ENCODE data around the gene EHD1. TPM values are rescaled to one million over a fixed set of nuclear protein-coding genes. Genes with fewer than 3 reads are reported as not detected.

The EHD1 gene
- total and polyA plus RNA-seq, 2 of the 8 experiments (the other 6 are each of a cell fraction or from before 2014, with no cell fraction given): 31.5 to 42.9 TPM

GRCh38 chr11:64802370-64803157, 75.9 kb downstream of the EHD1 start:
- Histone ChIP-seq H3K23ac (ENCODE audit: insufficient read length) (no peak overlapping the region), H3K18ac (ENCODE audit: extremely low read depth, low read length) (no peak overlapping the region), H2BK20ac (ENCODE audit: low read length) (no peak overlapping the region), H2AFZ (ENCODE audit: low read length) (no peak overlapping the region), H3K27me3 (replicated peaks in 1 of 4; ENCODE audit: control insufficient read depth in 3 of 4, extremely low read depth in 1 of 4, insufficient read depth in 3 of 4, low read length in 3 of 4) (no peaks in the 10 kb centered on the region), H4K91ac (replicated peaks; ENCODE audit: insufficient read length, low read length) (no peak overlapping the region), H2AK5ac (ENCODE audit: low read depth, low read length) (no peak overlapping the region), H3K36me3 (ENCODE audit: control insufficient read depth in 2 of 4, insufficient read depth in 4 of 4, low read length in 3 of 4) (peaks cover 7 to 14% (median 9%) of the 10 kb centered on the region in 4 experiments; a peak in 6 of 8 replicates), H4K8ac (ENCODE audit: extremely low read depth, insufficient read depth, low read length) (peak overlapping the region; percentile 86; the same call in 1 of the 2 replicates), H3K27ac (ENCODE audit: low read depth, low read length) (no peak overlapping the region), H3K14ac (ENCODE audit: insufficient read length) (no peak overlapping the region), H3K56ac (replicated peaks; ENCODE audit: insufficient read length, low read depth, low read length) (no peak overlapping the region), H2BK12ac (ENCODE audit: low read depth, low read length) (no peak overlapping the region), H2BK120ac (replicated peaks; ENCODE audit: low read depth, low read length) (no peak overlapping the region), H3K79me1 (ENCODE audit: low read depth, low read length) (no peaks in the 10 kb centered on the region; the same call in 1 of the 2 replicates), H3K79me2 (ENCODE audit: control insufficient read depth in 1 of 2, insufficient read depth in 2 of 2, low read length in 2 of 2) (no peaks in the 10 kb centered on the region), H2BK15ac (ENCODE audit: low read length) (no peak overlapping the region), H2BK5ac (ENCODE audit: low read depth, low read length) (no peak overlapping the region), H3K9ac (replicated peaks in 1 of 4; ENCODE audit: extremely low read depth in 1 of 4, low read depth in 3 of 4, low read length in 3 of 4) (peak overlapping the region in 2 of 4 experiments; percentile 25 to 47; a peak in 2 of 7 replicates), H3K4me2 (ENCODE audit: insufficient read depth in 1 of 2, low read depth in 2 of 2, low read length in 2 of 2) (peak overlapping the region; percentile 72 to 90), H3K4me1 (replicated peaks in 1 of 4; ENCODE audit: control insufficient read depth in 3 of 4, insufficient read depth in 4 of 4, low read length in 3 of 4) (peaks cover 0 to 14% (median 5%) of the 10 kb centered on the region in 4 experiments; a peak in 5 of 7 replicates), H4K20me1 (replicated peaks in 1 of 2; ENCODE audit: control insufficient read depth in 1 of 2, insufficient read depth in 2 of 2, low read length in 2 of 2) (peaks cover 0 to 6% of the 10 kb centered on the region in 2 experiments), H4K5ac (ENCODE audit: insufficient read length, low read depth, low read length) (no peak overlapping the region), H3K9me3 (ENCODE audit: insufficient read depth in 2 of 2, low read depth in 1 of 2, low read length in 1 of 2) (no peaks in the 10 kb centered on the region), H3K23me2 (ENCODE audit: low read depth, low read length) (peaks cover 8% of the 10 kb centered on the region; the same call in 1 of the 2 replicates), H3K4me3 (ENCODE audit: extremely low read depth in 1 of 4, insufficient read depth in 2 of 4, low read depth in 3 of 4, low read length in 4 of 4) (peak overlapping the region; percentile 38 to 71 (median 46)), H3K4ac (replicated peaks; ENCODE audit: insufficient read length, low read depth, low read length) (no peak overlapping the region)
- DNase-seq (ENCODE audit: low read depth in 1 of 2, low spot score in 2 of 2) (peak in 1 of 2 experiments; percentile 70), FAIRE-seq (no peak)
- POLR2A ChIA-PET (ENCODE audit: partially characterized antibody): interaction anchor here (0.7 to 1.6 kb wide), 6 partner anchors 9 to 312 kb away, joined by 3 to 5 read pairs (median 3); no protein-coding TSS in a partner anchor
- CTCF ChIA-PET (ENCODE audit: partially characterized antibody): interaction anchor here (1.0 to 2.4 kb wide), 4 partner anchors 14 to 46 kb away, joined by 4 to 18 read pairs (median 5); no protein-coding TSS in a partner anchor
- WGBS, 2 experiments (ENCODE audit: extremely low coverage in 1 of 2, insufficient coverage in 1 of 2, insufficient read length in 1 of 2, insufficient replicate concordance in 2 of 2, low coverage in 1 of 2, low lambda C conversion rate in 2 of 2, missing lambda C conversion rate in 1 of 2): 21% methylated on average over 31 of the region's 54 CpGs; no CpG with 5 or more reads in 1 of the 2 experiments
- no peak for TF ChIP-seq ASH2L (IDR thresholded peaks at IDR 0.05; ENCODE audit: low read length)
- no peak for TF ChIP-seq GTF2F1 (IDR thresholded peaks at IDR 0.05; ENCODE audit: borderline replicate concordance, low read depth, low read length)
- TF ChIP-seq PHF8 (conservative IDR thresholded peaks at IDR 0.05; ENCODE audit: low read depth, low read length): 0 out of 2 replicates have a peak, but pooled peaks have one; percentile 22
- TF ChIP-seq KDM1A (IDR thresholded peaks at IDR 0.05; ENCODE audit: borderline replicate concordance, low read length): peak; percentile 93
- no peak for TF ChIP-seq POLR2AphosphoS5 (IDR thresholded peaks at IDR 0.05; ENCODE audit: low read depth, low read length)
- TF ChIP-seq ZNF274 (IDR thresholded peaks at IDR 0.05; ENCODE audit: borderline replicate concordance, extremely low read depth, low read length): no peak
- TF ChIP-seq SP1 (IDR thresholded peaks at IDR 0.05; ENCODE audit: low read depth, low read length): no peak
- no peak for TF ChIP-seq ATF3 (IDR thresholded peaks at IDR 0.05; ENCODE audit: insufficient read depth, low read depth, low read length)
- TF ChIP-seq EZH2 (IDR thresholded peaks at IDR 0.05; ENCODE audit: low read depth, low read length, severe bottlenecking): no peak
- no peak for TF ChIP-seq NRF1 (IDR thresholded peaks at IDR 0.05; ENCODE audit: low read depth, low read length)
